ENCODE results near the gene IL17RE. TPM values are rescaled to one million over a fixed set of nuclear protein-coding genes. Genes with fewer than 3 reads are reported as not detected.

The IL17RE gene
- total and polyA plus RNA-seq, 9 of the 15 experiments (the other 6 are each of a cell fraction or from before 2014, with no cell fraction given), result 0.32 to 1.9 (median 0.51) TPM; not detected in 4

- TF ChIP-seq ZNF274 (IDR thresholded peaks at IDR 0.05; ENCODE audit: borderline replicate concordance, low read depth, low read length) (no peak), SMARCA5 (IDR thresholded peaks at IDR 0.05) (no peak), HDAC1 (IDR thresholded peaks at IDR 0.05) (0 out of 4 replicates have a peak, but pooled peaks of 1 of the 2 experiments have one; percentile 32), MBD2 (IDR thresholded peaks at IDR 0.05; ENCODE audit: borderline replicate concordance, low read depth) (no peak), ZNF311 (CRISPR knock-in tag; IDR thresholded peaks at IDR 0.05) (no peak), GATAD2A (IDR thresholded peaks at IDR 0.05) (no peak)
Measured at GRCh38 chr3:9957214-9957613, 54.6 kb downstream of the IL17RE start (continued).

- H3K36me3 ChIP-seq (ENCODE audit: control insufficient read depth, insufficient read depth, low read length), result peaks cover 62% of the 10 kb centered on the region
- no peaks in the 10 kb centered on the region for H4K20me1 ChIP-seq (replicated peaks; ENCODE audit: control insufficient read depth, insufficient read depth, low read length)
- no TSS peak for BruUV-seq (replicated peaks)
- no peak overlapping the region for H3K4me2 ChIP-seq (ENCODE audit: insufficient read depth, low read length)
- H3K9me1 ChIP-seq (ENCODE audit: control insufficient read depth, insufficient read depth, low read length), result no peaks in the 10 kb centered on the region
- FAIRE-seq, result no peak
- H3K9me3 ChIP-seq (replicated peaks; ENCODE audit: control insufficient read depth, insufficient read depth, low read depth, low read length), result no peaks in the 10 kb centered on the region
- no peaks in the 10 kb centered on the region for H3K79me2 ChIP-seq (ENCODE audit: control insufficient read depth, insufficient read depth, low read length)
- DNase-seq (ENCODE audit: extremely low read depth in 1 of 4, low spot score in 3 of 4), result no peak
- TF ChIP-seq NUFIP1 (IDR thresholded peaks at IDR 0.05; ENCODE audit: partially characterized antibody) (no peak), THRB (CRISPR knock-in tag; conservative IDR thresholded peaks at IDR 0.05) (0 out of 2 replicates have a peak, but pooled peaks have one; percentile 42), DACH1 (IDR thresholded peaks at IDR 0.05; ENCODE audit: partially characterized antibody) (peak; percentile 92), YY1 (IDR thresholded peaks at IDR 0.05; ENCODE audit: borderline replicate concordance in 1 of 3, control insufficient read depth in 1 of 3, extremely low read depth in 1 of 3, insufficient read depth in 3 of 3, insufficient read length in 1 of 3, insufficient replicate concordance in 2 of 3, low read depth in 1 of 3, low read length in 2 of 3) (no peak)
- intact Hi-C loops (cut with micrococcal nuclease), result no loop called here
- WGBS (ENCODE audit: insufficient coverage, low coverage, missing lambda C conversion rate), result 86% methylated on average over 6 of the region's 6 CpGs
- H3K4me3 ChIP-seq, result no peak overlapping the region
- no peak overlapping the region for H2AFZ ChIP-seq (ENCODE audit: low read depth, low read length)
- H3K4me1 ChIP-seq (replicated peaks in 1 of 2; ENCODE audit: control insufficient read depth in 2 of 2, insufficient read depth in 2 of 2, low read length in 2 of 2), result no peaks in the 10 kb centered on the region
- H3K27ac ChIP-seq (ENCODE audit: extremely low read depth, low read depth, low read length), result no peak overlapping the region
- in situ Hi-C loops (cut with MboI), result no loop called here
- POLR2A ChIA-PET, result interaction anchor here (0.5 to 7.2 kb wide), 4 partner anchors 9 to 425 kb away, joined by 3 to 53 read pairs (median 17); no protein-coding TSS in a partner anchor
- no peaks in the 10 kb centered on the region for H3K27me3 ChIP-seq (ENCODE audit: control insufficient read depth in 2 of 2, insufficient read depth in 2 of 2, low read length in 2 of 2)
- no peak for ATAC-seq
- CTCF ChIA-PET (ENCODE audit: low intra/inter-chr PET ratio), result no interaction called here
- no peak overlapping the region for H3K9ac ChIP-seq (ENCODE audit: insufficient read depth in 1 of 2, low read depth in 2 of 2, low read length in 2 of 2)
Measured at GRCh38 chr3:9965200-9965875, 62.7 kb downstream of the IL17RE start.

Small RNA genes lying within 50 kb of the gene (small RNA-seq; reads per million reads assigned to genes)
- gene RNU6-882P, result not detected

Other genes with a start within 250 kb of the IL17RE start
Only the 7 nearest of the 18 such genes appear.
- gene RPUSD3, start 58.8 kb upstream of the IL17RE start, total RNA-seq (2014; rRNA removed), result 73.0 and 90.5 TPM in 2 replicates
- 44.3 and 55.8 TPM in 2 replicates for gene RPUSD3, start 58.8 kb upstream of the IL17RE start, total RNA-seq (2014; rRNA removed; fragmentation: Illumina TruSeq; extraction: Trizol)
- gene RPUSD3, start 58.8 kb upstream of the IL17RE start, total RNA-seq (2015; rRNA removed; fragmentation: Illumina TruSeq; extraction: Trizol), result 51.5 and 59.3 TPM in 2 replicates
- 99.0 and 100 TPM in 2 replicates for gene RPUSD3, start 58.8 kb upstream of the IL17RE start, total RNA-seq (2021)
- gene RPUSD3, start 58.8 kb upstream of the IL17RE start, polyA plus RNA-seq (2011; rRNA removed), result 56.1 and 104 TPM in 2 replicates
- gene RPUSD3, start 58.8 kb upstream of the IL17RE start, polyA plus RNA-seq (2014; fragmentation: Illumina TruSeq; extraction: Trizol), result 98.2 and 119 TPM in 2 replicates
- gene RPUSD3, start 58.8 kb upstream of the IL17RE start, polyA plus RNA-seq (2014; fragmentation: Nextera tagmentation; extraction: Ambion mirVana), result 10 to 100 TPM; 13.8 to 26.4 TPM
- 66.6 and 76.8 TPM in 2 replicates for gene RPUSD3, start 58.8 kb upstream of the IL17RE start, polyA plus RNA-seq (2014; rRNA removed)
- gene CIDEC, start 22.6 kb upstream of the IL17RE start, total RNA-seq (2014; rRNA removed), result not detected in 2 replicates
- not detected in 2 replicates for gene CIDEC, start 22.6 kb upstream of the IL17RE start, total RNA-seq (2014; rRNA removed; fragmentation: Illumina TruSeq; extraction: Trizol)
- gene CIDEC, start 22.6 kb upstream of the IL17RE start, total RNA-seq (2015; rRNA removed; fragmentation: Illumina TruSeq; extraction: Trizol), result not detected in 2 replicates
- gene CIDEC, start 22.6 kb upstream of the IL17RE start, total RNA-seq (2021), result not detected in 2 replicates
- not detected in 2 replicates for gene CIDEC, start 22.6 kb upstream of the IL17RE start, polyA plus RNA-seq (2011; rRNA removed)
- not detected in 2 replicates for gene CIDEC, start 22.6 kb upstream of the IL17RE start, polyA plus RNA-seq (2014; fragmentation: Illumina TruSeq; extraction: Trizol)
- gene CIDEC, start 22.6 kb upstream of the IL17RE start, polyA plus RNA-seq (2014; fragmentation: Nextera tagmentation; extraction: Ambion mirVana), result not detected
- not detected in 2 replicates for gene CIDEC, start 22.6 kb upstream of the IL17RE start, polyA plus RNA-seq (2014; rRNA removed)
- 38.9 and 41.1 TPM in 2 replicates for gene JAGN1, start 12.2 kb upstream of the IL17RE start, total RNA-seq (2014; rRNA removed)
- 40.3 and 42.4 TPM in 2 replicates for gene JAGN1, start 12.2 kb upstream of the IL17RE start, total RNA-seq (2014; rRNA removed; fragmentation: Illumina TruSeq; extraction: Trizol)
- 31.1 and 33.9 TPM in 2 replicates for gene JAGN1, start 12.2 kb upstream of the IL17RE start, total RNA-seq (2015; rRNA removed; fragmentation: Illumina TruSeq; extraction: Trizol)
- gene JAGN1, start 12.2 kb upstream of the IL17RE start, total RNA-seq (2021), result 57.2 and 58.8 TPM in 2 replicates
- gene JAGN1, start 12.2 kb upstream of the IL17RE start, polyA plus RNA-seq (2011; rRNA removed), result 66.3 and 77.8 TPM in 2 replicates
- 52.3 and 62.6 TPM in 2 replicates for gene JAGN1, start 12.2 kb upstream of the IL17RE start, polyA plus RNA-seq (2014; fragmentation: Illumina TruSeq; extraction: Trizol)
- gene JAGN1, start 12.2 kb upstream of the IL17RE start, polyA plus RNA-seq (2014; fragmentation: Nextera tagmentation; extraction: Ambion mirVana), result 10 to 100 TPM; 31.6 to 33.3 TPM
- 49.8 and 54.6 TPM in 2 replicates for gene JAGN1, start 12.2 kb upstream of the IL17RE start, polyA plus RNA-seq (2014; rRNA removed)
- 11.4 and 14.0 TPM in 2 replicates for gene IL17RC, start 14.2 kb downstream of the IL17RE start, total RNA-seq (2014; rRNA removed)
- gene IL17RC, start 14.2 kb downstream of the IL17RE start, total RNA-seq (2014; rRNA removed; fragmentation: Illumina TruSeq; extraction: Trizol), result 2.8 and 3.5 TPM in 2 replicates
- gene IL17RC, start 14.2 kb downstream of the IL17RE start, total RNA-seq (2015; rRNA removed; fragmentation: Illumina TruSeq; extraction: Trizol), result 5.4 and 6.9 TPM in 2 replicates
- 11.4 and 12.3 TPM in 2 replicates for gene IL17RC, start 14.2 kb downstream of the IL17RE start, total RNA-seq (2021)
- 7.3 and 12.5 TPM in 2 replicates for gene IL17RC, start 14.2 kb downstream of the IL17RE start, polyA plus RNA-seq (2011; rRNA removed)
- gene IL17RC, start 14.2 kb downstream of the IL17RE start, polyA plus RNA-seq (2014; fragmentation: Illumina TruSeq; extraction: Trizol), result 6.3 and 11.5 TPM in 2 replicates
- gene IL17RC, start 14.2 kb downstream of the IL17RE start, polyA plus RNA-seq (2014; fragmentation: Nextera tagmentation; extraction: Ambion mirVana), result under 1 TPM in 1 of 2 experiments, not detected in 1; 0.15 TPM
- 7.5 and 7.7 TPM in 2 replicates for gene IL17RC, start 14.2 kb downstream of the IL17RE start, polyA plus RNA-seq (2014; rRNA removed)
- 17.2 and 17.7 TPM in 2 replicates for gene CRELD1, start 31.0 kb downstream of the IL17RE start, total RNA-seq (2014; rRNA removed)
- 6.1 and 10.2 TPM in 2 replicates for gene CRELD1, start 31.0 kb downstream of the IL17RE start, total RNA-seq (2014; rRNA removed; fragmentation: Illumina TruSeq; extraction: Trizol)
- 11.4 and 14.4 TPM in 2 replicates for gene CRELD1, start 31.0 kb downstream of the IL17RE start, total RNA-seq (2015; rRNA removed; fragmentation: Illumina TruSeq; extraction: Trizol)
- gene CRELD1, start 31.0 kb downstream of the IL17RE start, total RNA-seq (2021), result 16.7 and 17.3 TPM in 2 replicates
- gene CRELD1, start 31.0 kb downstream of the IL17RE start, polyA plus RNA-seq (2011; rRNA removed), result 25.8 and 47.7 TPM in 2 replicates
- gene CRELD1, start 31.0 kb downstream of the IL17RE start, polyA plus RNA-seq (2014; fragmentation: Illumina TruSeq; extraction: Trizol), result 15.4 and 16.5 TPM in 2 replicates
- gene CRELD1, start 31.0 kb downstream of the IL17RE start, polyA plus RNA-seq (2014; fragmentation: Nextera tagmentation; extraction: Ambion mirVana), result 1 to 10 TPM; 3.3 to 5.6 TPM
- 24.5 and 30.1 TPM in 2 replicates for gene CRELD1, start 31.0 kb downstream of the IL17RE start, polyA plus RNA-seq (2014; rRNA removed)
- gene PRRT3, start 49.6 kb downstream of the IL17RE start, total RNA-seq (2014; rRNA removed), result 0.36 and 0.65 TPM in 2 replicates
- 0.38 and 0.44 TPM in 2 replicates for gene PRRT3, start 49.6 kb downstream of the IL17RE start, total RNA-seq (2014; rRNA removed; fragmentation: Illumina TruSeq; extraction: Trizol)
- 0.72 and 1.3 TPM in 2 replicates for gene PRRT3, start 49.6 kb downstream of the IL17RE start, total RNA-seq (2015; rRNA removed; fragmentation: Illumina TruSeq; extraction: Trizol)
- gene PRRT3, start 49.6 kb downstream of the IL17RE start, total RNA-seq (2021), result 1.9 and 2.2 TPM in 2 replicates
- gene PRRT3, start 49.6 kb downstream of the IL17RE start, polyA plus RNA-seq (2011; rRNA removed), result 1.1 and 1.2 TPM in 2 replicates
- 1.3 and 1.4 TPM in 2 replicates for gene PRRT3, start 49.6 kb downstream of the IL17RE start, polyA plus RNA-seq (2014; fragmentation: Illumina TruSeq; extraction: Trizol)
- under 1 TPM; 0.06 TPM for gene PRRT3, start 49.6 kb downstream of the IL17RE start, polyA plus RNA-seq (2014; fragmentation: Nextera tagmentation; extraction: Ambion mirVana)
- 1.7 and 2.8 TPM in 2 replicates for gene PRRT3, start 49.6 kb downstream of the IL17RE start, polyA plus RNA-seq (2014; rRNA removed)
- gene EMC3, start 84.0 kb downstream of the IL17RE start, total RNA-seq (2014; rRNA removed), result 43.1 and 58.1 TPM in 2 replicates
- 128 and 134 TPM in 2 replicates for gene EMC3, start 84.0 kb downstream of the IL17RE start, total RNA-seq (2014; rRNA removed; fragmentation: Illumina TruSeq; extraction: Trizol)
- 87.2 and 87.6 TPM in 2 replicates for gene EMC3, start 84.0 kb downstream of the IL17RE start, total RNA-seq (2015; rRNA removed; fragmentation: Illumina TruSeq; extraction: Trizol)
- 102 and 115 TPM in 2 replicates for gene EMC3, start 84.0 kb downstream of the IL17RE start, total RNA-seq (2021)
- 203 and 301 TPM in 2 replicates for gene EMC3, start 84.0 kb downstream of the IL17RE start, polyA plus RNA-seq (2011; rRNA removed)
- gene EMC3, start 84.0 kb downstream of the IL17RE start, polyA plus RNA-seq (2014; fragmentation: Illumina TruSeq; extraction: Trizol), result 217 and 250 TPM in 2 replicates
- 100 to 1,000 TPM; 323 to 331 TPM for gene EMC3, start 84.0 kb downstream of the IL17RE start, polyA plus RNA-seq (2014; fragmentation: Nextera tagmentation; extraction: Ambion mirVana)
- gene EMC3, start 84.0 kb downstream of the IL17RE start, polyA plus RNA-seq (2014; rRNA removed), result 174 and 176 TPM in 2 replicates

All from K562 (cell line).